PC-3 (cell line): ENCODE measurements around the gene HYLS1.

ENCODE experiments used
- CTCF ChIP-seq: fragments of 300-600 bp; sonication (generic); conservative IDR thresholded peaks from 2 replicates; pipeline ENCODE4 v1.5.1; 2017; ENCODE audit warnings: antibody characterized with exemption, low read depth, mild to moderate bottlenecking, low read length
- EZH2 ChIP-seq: fragments of 300-600 bp; sonication (generic); IDR thresholded peaks from one replicate; pipeline ENCODE4 v1.6.1; 2017; ENCODE audit warnings: antibody characterized with exemption, mild to moderate bottlenecking, low read length; ENCODE audit not compliant: unreplicated experiment
- EZH2phosphoT487 ChIP-seq: fragments of 300-600 bp; sonication (generic); IDR thresholded peaks from 2 replicates; pipeline ENCODE4 v1.6.1; 2018; ENCODE audit warnings: mild to moderate bottlenecking, antibody characterized with exemption, low read length, borderline replicate concordance

GRCh38 chr11:125931668-125932067 lies 44.2 kb downstream of the HYLS1 start:
- no peak for TF ChIP-seq CTCF
- no peak for TF ChIP-seq EZH2
- no peak for TF ChIP-seq EZH2phosphoT487
